Measurements from ENCODE around the gene ICAM2. TPM values are rescaled to one million over a fixed set of nuclear protein-coding genes. Genes with fewer than 3 reads are reported as not detected.

ICAM2 gene
- total RNA-seq, 1 donor from 2014 or later = not detected

- Mint-ChIP-seq H3K36me3 (ENCODE audit: unreplicated experiment) (peaks cover 21% of the 10 kb centered on the region), H3K27ac (ENCODE audit: unreplicated experiment) (no peak overlapping the region), H3K9me3 (ENCODE audit: unreplicated experiment) (peaks cover 6% of the 10 kb centered on the region), H3K4me1 (ENCODE audit: low read depth, unreplicated experiment) (no peaks in the 10 kb centered on the region), H3K4me3 (ENCODE audit: unreplicated experiment) (no peak overlapping the region), H3K27me3 (ENCODE audit: unreplicated experiment) (peaks cover 1% of the 10 kb centered on the region)
- no peak for DNase-seq
- no peak for TF ChIP-seq CTCF (IDR thresholded peaks at IDR 0.05; ENCODE audit: partially characterized antibody, unreplicated experiment)
Measured at GRCh38 chr17:64065161-64065560, 44.7 kb upstream of the ICAM2 start.

GRCh38 chr17:64064331-64064730, 43.9 kb upstream of the ICAM2 start:
- Mint-ChIP-seq H3K27me3 (ENCODE audit: unreplicated experiment) (peaks cover 3% of the 10 kb centered on the region), H3K4me1 (ENCODE audit: low read depth, unreplicated experiment) (no peaks in the 10 kb centered on the region), H3K36me3 (ENCODE audit: unreplicated experiment) (peaks cover 15% of the 10 kb centered on the region), H3K4me3 (ENCODE audit: unreplicated experiment) (no peak overlapping the region), H3K9me3 (ENCODE audit: unreplicated experiment) (peaks cover 8% of the 10 kb centered on the region), H3K27ac (ENCODE audit: unreplicated experiment) (no peak overlapping the region)
- DNase-seq = no peak
- no peak for TF ChIP-seq CTCF (IDR thresholded peaks at IDR 0.05; ENCODE audit: partially characterized antibody, unreplicated experiment)

GRCh38 chr17:64063766-64064224, 43.4 kb upstream of the ICAM2 start:
- H3K27me3 Mint-ChIP-seq (ENCODE audit: unreplicated experiment) = peaks cover 3% of the 10 kb centered on the region
- peak; percentile 75 for DNase-seq

GRCh38 chr17:64063088-64063487, 42.7 kb upstream of the ICAM2 start:
- peaks cover 6% of the 10 kb centered on the region for H3K36me3 Mint-ChIP-seq (ENCODE audit: unreplicated experiment)
- H3K27ac Mint-ChIP-seq (ENCODE audit: unreplicated experiment) = no peak overlapping the region
- TF ChIP-seq CTCF (IDR thresholded peaks at IDR 0.05; ENCODE audit: partially characterized antibody, unreplicated experiment) = no peak
- peaks cover 3% of the 10 kb centered on the region for H3K4me1 Mint-ChIP-seq (ENCODE audit: low read depth, unreplicated experiment)
- H3K4me3 Mint-ChIP-seq (ENCODE audit: unreplicated experiment) = no peak overlapping the region
- H3K9me3 Mint-ChIP-seq (ENCODE audit: unreplicated experiment) = peaks cover 5% of the 10 kb centered on the region
- H3K27me3 Mint-ChIP-seq (ENCODE audit: unreplicated experiment) = peaks cover 3% of the 10 kb centered on the region
- no peak for DNase-seq

More at GRCh38 chr17:64063766-64064224, 43.4 kb upstream of the ICAM2 start:
- peak; percentile 43 for TF ChIP-seq CTCF (IDR thresholded peaks at IDR 0.05; ENCODE audit: partially characterized antibody, unreplicated experiment)
- peaks cover 8% of the 10 kb centered on the region for H3K9me3 Mint-ChIP-seq (ENCODE audit: unreplicated experiment)
- H3K27ac Mint-ChIP-seq (ENCODE audit: unreplicated experiment) = no peak overlapping the region
- no peaks in the 10 kb centered on the region for H3K4me1 Mint-ChIP-seq (ENCODE audit: low read depth, unreplicated experiment)
- no peak overlapping the region for H3K4me3 Mint-ChIP-seq (ENCODE audit: unreplicated experiment)
- H3K36me3 Mint-ChIP-seq (ENCODE audit: unreplicated experiment) = peaks cover 11% of the 10 kb centered on the region

GRCh38 chr17:64061178-64061898, 40.9 kb upstream of the ICAM2 start:
- DNase-seq = no peak
- peaks cover 3% of the 10 kb centered on the region for H3K4me1 Mint-ChIP-seq (ENCODE audit: low read depth, unreplicated experiment)
- no peak overlapping the region for H3K27ac Mint-ChIP-seq (ENCODE audit: unreplicated experiment)
- H3K27me3 Mint-ChIP-seq (ENCODE audit: unreplicated experiment) = peaks cover 3% of the 10 kb centered on the region
- no peak overlapping the region for H3K4me3 Mint-ChIP-seq (ENCODE audit: unreplicated experiment)
- H3K9me3 Mint-ChIP-seq (ENCODE audit: unreplicated experiment) = peaks cover 5% of the 10 kb centered on the region
- peaks cover 6% of the 10 kb centered on the region for H3K36me3 Mint-ChIP-seq (ENCODE audit: unreplicated experiment)
- no peak for TF ChIP-seq CTCF (IDR thresholded peaks at IDR 0.05; ENCODE audit: partially characterized antibody, unreplicated experiment)
